CD4-positive, alpha-beta T cell treated with Interleukin-6 for 4 hours (primary cell): Measurements from ENCODE around the gene SLC24A3.
"Not testable (repeated sequence)": the region's sequence is repeated elsewhere in the genome, so short reads cannot be mapped to it uniquely, and the experiment has no call there.

Source experiments
- DNase-seq: peaks from one replicate; pipeline ENCODE4 v3.0.0-alpha.2; 2020; ENCODE audit warnings: mixed read lengths

The SLC24A3 gene

GRCh38 chr20:19605786-19606485, 393.5 kb downstream of the SLC24A3 start:
- no peak for DNase-seq

- no peak for DNase-seq
Observed at GRCh38 chr20:19609642-19610223, 397.3 kb downstream of the SLC24A3 start.

GRCh38 chr20:19615629-19616028, 403.2 kb downstream of the SLC24A3 start:
- no peak for DNase-seq

- no peak for DNase-seq
Observed at GRCh38 chr20:19616081-19616480, 403.6 kb downstream of the SLC24A3 start.

GRCh38 chr20:19616620-19617019, 404.2 kb downstream of the SLC24A3 start:
- no peak for DNase-seq

- DNase-seq: no peak
Observed at GRCh38 chr20:19617256-19617655, 404.8 kb downstream of the SLC24A3 start.

- DNase-seq: no peak
Observed at GRCh38 chr20:19618711-19619110, 406.3 kb downstream of the SLC24A3 start.

- DNase-seq: no peak
Observed at GRCh38 chr20:19619904-19620430, 407.5 kb downstream of the SLC24A3 start.

- DNase-seq: no peak
Observed at GRCh38 chr20:19620446-19620845, 408.0 kb downstream of the SLC24A3 start.

- no peak for DNase-seq
Observed at GRCh38 chr20:19621072-19621471, 408.6 kb downstream of the SLC24A3 start.

- DNase-seq: no peak
Observed at GRCh38 chr20:19624221-19624965, 412.0 kb downstream of the SLC24A3 start.

- no peak for DNase-seq
Observed at GRCh38 chr20:19625426-19625825, 413.0 kb downstream of the SLC24A3 start.

GRCh38 chr20:19626896-19627295, 414.5 kb downstream of the SLC24A3 start:
- no peak for DNase-seq

- peak; percentile 14 for DNase-seq
Observed at GRCh38 chr20:19628570-19629134, 416.2 kb downstream of the SLC24A3 start.

GRCh38 chr20:19631410-19631809, 419.0 kb downstream of the SLC24A3 start:
- no peak for DNase-seq

GRCh38 chr20:19633985-19634384, 421.5 kb downstream of the SLC24A3 start:
- no peak for DNase-seq

- not testable (repeated sequence) for DNase-seq
Observed at GRCh38 chr20:19639471-19640045, 427.1 kb downstream of the SLC24A3 start.

GRCh38 chr20:19642860-19643259, 430.4 kb downstream of the SLC24A3 start:
- DNase-seq: no peak

GRCh38 chr20:19644085-19644484, 431.6 kb downstream of the SLC24A3 start:
- DNase-seq: no peak

GRCh38 chr20:19646963-19647362, 434.5 kb downstream of the SLC24A3 start:
- DNase-seq: no peak

- no peak for DNase-seq
Observed at GRCh38 chr20:19648024-19648423, 435.6 kb downstream of the SLC24A3 start.

GRCh38 chr20:19649041-19649440, 436.6 kb downstream of the SLC24A3 start:
- DNase-seq: no peak

- no peak for DNase-seq
Observed at GRCh38 chr20:19652591-19653026, 440.2 kb downstream of the SLC24A3 start.
